Measurements from ENCODE around the gene VIPR2. TPM values are rescaled to one million over a fixed set of nuclear protein-coding genes. Genes with fewer than 3 reads are reported as not detected.
"Not testable (repeated sequence)": the region's sequence is repeated elsewhere in the genome, so short reads cannot be mapped to it uniquely, and the experiment has no call there.

The VIPR2 gene
- total RNA-seq, 1 donor from 2014 or later, result 1.6 TPM

- Mint-ChIP-seq H3K9me3 (no peaks in the 10 kb centered on the region), H3K36me3 (ENCODE audit: low read depth) (no peaks in the 10 kb centered on the region), H3K4me1 (peaks cover 6% of the 10 kb centered on the region), H3K27ac (no peak overlapping the region), H3K27me3 (peaks cover 29% of the 10 kb centered on the region), H3K4me3 (no peak overlapping the region)
- intact Hi-C loops (cut with micrococcal nuclease), result no loop called here
- no peak for DNase-seq
Observed at GRCh38 chr7:158995514-158995913, 149.2 kb downstream of the VIPR2 start.

- Mint-ChIP-seq H3K4me3 (no peak overlapping the region), H3K36me3 (ENCODE audit: low read depth) (no peaks in the 10 kb centered on the region), H3K9me3 (no peaks in the 10 kb centered on the region), H3K27me3 (peaks cover 29% of the 10 kb centered on the region), H3K27ac (no peak overlapping the region), H3K4me1 (peaks cover 6% of the 10 kb centered on the region)
- intact Hi-C loops (cut with micrococcal nuclease), result no loop called here
- DNase-seq, result no peak
Observed at GRCh38 chr7:158994687-158995086, 150.0 kb downstream of the VIPR2 start.

- no peak overlapping the region for H3K27ac Mint-ChIP-seq
- H3K9me3 Mint-ChIP-seq, result no peaks in the 10 kb centered on the region
- no peaks in the 10 kb centered on the region for H3K36me3 Mint-ChIP-seq (ENCODE audit: low read depth)
- peaks cover 6% of the 10 kb centered on the region for H3K4me1 Mint-ChIP-seq
- H3K27me3 Mint-ChIP-seq, result peaks cover 29% of the 10 kb centered on the region
- DNase-seq, result no peak
- H3K4me3 Mint-ChIP-seq, result no peak overlapping the region
- intact Hi-C loops (cut with micrococcal nuclease), result no loop called here
Observed at GRCh38 chr7:158993591-158993990, 151.1 kb downstream of the VIPR2 start.

GRCh38 chr7:158992759-158993158 lies 151.9 kb downstream of the VIPR2 start:
- DNase-seq, result no peak
- intact Hi-C loops (cut with micrococcal nuclease), result no loop called here
- no peaks in the 10 kb centered on the region for H3K36me3 Mint-ChIP-seq (ENCODE audit: low read depth)
- peaks cover 29% of the 10 kb centered on the region for H3K27me3 Mint-ChIP-seq
- peaks cover 6% of the 10 kb centered on the region for H3K4me1 Mint-ChIP-seq
- H3K27ac Mint-ChIP-seq, result no peak overlapping the region
- H3K4me3 Mint-ChIP-seq, result no peak overlapping the region
- no peaks in the 10 kb centered on the region for H3K9me3 Mint-ChIP-seq

- DNase-seq, result peak; percentile 66
Observed at GRCh38 chr7:158991824-158992621, 152.6 kb downstream of the VIPR2 start.

GRCh38 chr7:158988996-158989395 lies 155.7 kb downstream of the VIPR2 start:
- H3K4me1 Mint-ChIP-seq, result peaks cover 6% of the 10 kb centered on the region
- peaks cover 21% of the 10 kb centered on the region for H3K27me3 Mint-ChIP-seq
- intact Hi-C loops (cut with micrococcal nuclease), result no loop called here
- H3K9me3 Mint-ChIP-seq, result peaks cover 6% of the 10 kb centered on the region
- DNase-seq, result no peak
- no peak overlapping the region for H3K27ac Mint-ChIP-seq
- peaks cover 5% of the 10 kb centered on the region for H3K36me3 Mint-ChIP-seq (ENCODE audit: low read depth)
- H3K4me3 Mint-ChIP-seq, result no peak overlapping the region

More at GRCh38 chr7:158991824-158992621, 152.6 kb downstream of the VIPR2 start:
- peaks cover 6% of the 10 kb centered on the region for H3K4me1 Mint-ChIP-seq
- no peaks in the 10 kb centered on the region for H3K36me3 Mint-ChIP-seq (ENCODE audit: low read depth)
- no peak overlapping the region for H3K27ac Mint-ChIP-seq
- no peaks in the 10 kb centered on the region for H3K9me3 Mint-ChIP-seq
- intact Hi-C loops (cut with micrococcal nuclease), result no loop called here
- peaks cover 28% of the 10 kb centered on the region for H3K27me3 Mint-ChIP-seq
- H3K4me3 Mint-ChIP-seq, result no peak overlapping the region

- Mint-ChIP-seq H3K27ac (no peak overlapping the region), H3K36me3 (ENCODE audit: low read depth) (peaks cover 5% of the 10 kb centered on the region), H3K9me3 (peaks cover 6% of the 10 kb centered on the region), H3K4me3 (no peak overlapping the region), H3K4me1 (peaks cover 6% of the 10 kb centered on the region), H3K27me3 (peaks cover 17% of the 10 kb centered on the region)
- DNase-seq, result no peak
- intact Hi-C loops (cut with micrococcal nuclease), result no loop called here
Observed at GRCh38 chr7:158988302-158988862, 156.3 kb downstream of the VIPR2 start.

- intact Hi-C loops (cut with micrococcal nuclease), result no loop called here
- H3K4me3 Mint-ChIP-seq, result no peak overlapping the region
- H3K27ac Mint-ChIP-seq, result no peak overlapping the region
- no peak for DNase-seq
- peaks cover 6% of the 10 kb centered on the region for H3K9me3 Mint-ChIP-seq
- peaks cover 5% of the 10 kb centered on the region for H3K36me3 Mint-ChIP-seq (ENCODE audit: low read depth)
- peaks cover 2% of the 10 kb centered on the region for H3K4me1 Mint-ChIP-seq
- peaks cover 10% of the 10 kb centered on the region for H3K27me3 Mint-ChIP-seq
Observed at GRCh38 chr7:158987691-158988090, 157.0 kb downstream of the VIPR2 start.

- Mint-ChIP-seq H3K4me1 (no peaks in the 10 kb centered on the region), H3K36me3 (ENCODE audit: low read depth) (peaks cover 6% of the 10 kb centered on the region), H3K4me3 (no peak overlapping the region), H3K27me3 (peaks cover 2% of the 10 kb centered on the region), H3K9me3 (peaks cover 6% of the 10 kb centered on the region), H3K27ac (no peak overlapping the region)
- DNase-seq, result no peak
- intact Hi-C loops (cut with micrococcal nuclease), result no loop called here
Observed at GRCh38 chr7:158985583-158985982, 159.1 kb downstream of the VIPR2 start.

- H3K4me1 Mint-ChIP-seq; H3K27ac Mint-ChIP-seq; H3K27me3 Mint-ChIP-seq; H3K9me3 Mint-ChIP-seq; intact Hi-C loops (cut with micrococcal nuclease); H3K4me3 Mint-ChIP-seq; DNase-seq; H3K36me3 Mint-ChIP-seq (ENCODE audit: low read depth): not testable (repeated sequence)
Observed at GRCh38 chr7:158984007-158984406, 160.7 kb downstream of the VIPR2 start.

- intact Hi-C loops (cut with micrococcal nuclease); H3K27ac Mint-ChIP-seq; DNase-seq; H3K4me1 Mint-ChIP-seq; H3K4me3 Mint-ChIP-seq; H3K27me3 Mint-ChIP-seq; H3K36me3 Mint-ChIP-seq (ENCODE audit: low read depth); H3K9me3 Mint-ChIP-seq: not testable (repeated sequence)
Observed at GRCh38 chr7:158982080-158982479, 162.6 kb downstream of the VIPR2 start.

- Mint-ChIP-seq H3K4me1 (peaks cover 15% of the 10 kb centered on the region), H3K36me3 (ENCODE audit: low read depth) (peaks cover 6% of the 10 kb centered on the region), H3K27ac (no peak overlapping the region), H3K27me3 (no peaks in the 10 kb centered on the region), H3K9me3 (peaks cover 9% of the 10 kb centered on the region), H3K4me3 (no peak overlapping the region)
- intact Hi-C loops (cut with micrococcal nuclease), result loop anchor here (10.0 kb wide), 2 partner anchors 205 to 585 kb away; no protein-coding TSS in a partner anchor
- DNase-seq, result no peak
Observed at GRCh38 chr7:158979635-158980351, 164.9 kb downstream of the VIPR2 start.

- no peak overlapping the region for H3K4me3 Mint-ChIP-seq
- intact Hi-C loops (cut with micrococcal nuclease), result loop anchor here (10.0 kb wide), 2 partner anchors 204 to 584 kb away; no protein-coding TSS in a partner anchor
- H3K36me3 Mint-ChIP-seq (ENCODE audit: low read depth), result peaks cover 1% of the 10 kb centered on the region
- H3K4me1 Mint-ChIP-seq, result peaks cover 15% of the 10 kb centered on the region
- H3K27ac Mint-ChIP-seq, result no peak overlapping the region
- H3K9me3 Mint-ChIP-seq, result peaks cover 4% of the 10 kb centered on the region
- no peaks in the 10 kb centered on the region for H3K27me3 Mint-ChIP-seq
- DNase-seq, result no peak
Observed at GRCh38 chr7:158979023-158979529, 165.6 kb downstream of the VIPR2 start.

Measured in activated CD4-positive, alpha-beta T cell treated with anti-CD3 and anti-CD28 coated beads, Interleukin-2, amount 10 ng/mL, durations not matched to agents 24 days and 14 days (primary cell).